HG03354 (cell line): Measurements from ENCODE around the gene PSMC3IP.
A peak's percentile ranks its signal among the peaks of the same experiment; 100 is the strongest.
"Not testable (repeated sequence)": the region's sequence is repeated elsewhere in the genome, so short reads cannot be mapped to it uniquely, and the experiment has no call there.

Experiments
- ATAC-seq: cut with Tn5 transposase; IDR thresholded peaks from one replicate; pipeline ENCODE4 v1.9.1; 2021; ENCODE audit warnings: mild to moderate bottlenecking; ENCODE audit not compliant: unreplicated experiment, poor library complexity, severe bottlenecking

PSMC3IP gene

GRCh38 chr17:42563143-42563509 lies 14.4 kb downstream of the PSMC3IP start:
- ATAC-seq = no peak

DNA sequence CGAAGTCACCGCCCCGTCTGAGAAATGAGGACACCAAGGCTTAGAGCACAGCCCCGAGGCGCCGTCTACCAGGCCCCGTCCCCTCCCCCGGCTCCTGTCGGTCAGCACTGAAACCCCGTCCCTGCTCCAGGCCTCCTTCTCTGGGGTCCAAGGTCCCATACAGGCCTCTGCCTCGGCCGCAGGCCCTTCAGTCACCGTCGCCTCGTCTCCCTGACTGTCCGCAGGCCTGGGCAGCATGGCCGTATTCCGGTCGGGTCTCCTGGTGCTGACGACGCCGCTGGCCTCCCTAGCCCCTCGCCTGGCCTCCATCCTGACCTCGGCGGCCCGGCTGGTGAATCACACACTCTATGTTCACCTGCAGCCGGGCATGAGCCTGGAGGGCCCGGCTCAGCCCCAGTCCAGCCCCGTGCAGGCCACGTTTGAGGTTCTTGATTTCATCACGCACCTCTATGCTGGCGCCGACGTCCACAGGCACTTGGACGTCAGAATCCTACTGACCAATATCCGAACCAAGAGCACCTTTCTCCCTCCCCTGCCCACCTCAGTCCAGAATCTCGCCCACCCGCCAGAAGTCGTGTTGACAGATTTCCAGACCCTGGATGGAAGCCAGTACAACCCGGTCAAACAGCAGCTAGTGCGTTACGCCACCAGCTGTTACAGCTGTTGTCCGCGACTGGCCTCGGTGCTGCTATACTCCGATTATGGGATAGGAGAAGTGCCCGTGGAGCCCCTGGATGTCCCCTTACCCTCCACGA lies 15.0 kb downstream of the PSMC3IP start:
- ATAC-seq = no peak

DNA sequence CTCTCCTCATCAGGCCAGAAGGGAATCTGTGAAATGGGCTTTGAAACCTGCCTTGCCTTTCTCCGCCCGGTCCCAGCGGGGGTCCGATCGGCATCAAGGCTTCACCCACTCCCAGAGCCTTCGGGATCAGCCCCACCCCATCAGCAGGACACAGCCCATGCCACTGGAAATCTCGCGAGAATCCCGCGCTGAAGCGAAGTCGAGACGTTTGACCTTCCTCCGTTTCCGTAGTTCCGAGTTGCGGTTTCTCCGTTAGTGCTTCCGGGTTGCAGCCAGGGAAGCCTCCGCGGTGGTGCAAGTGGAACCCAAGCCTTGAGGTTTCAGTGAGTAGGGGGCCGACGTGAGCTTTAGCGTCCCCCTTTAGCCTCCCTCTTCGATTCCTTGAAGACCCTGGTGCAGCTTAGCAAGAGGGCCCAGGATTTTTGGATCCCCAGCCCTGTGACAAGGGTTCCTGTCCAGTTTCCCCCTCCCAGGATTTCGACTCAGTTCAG lies 15.6 kb downstream of the PSMC3IP start, which contains the start of gene COASY:
Gene COASY (plus strand): TSS at position 252 of the 491 bp plus-strand sequence. CDS start 475 bp downstream, outside the sequence.
- ATAC-seq = peak; percentile 52

DNA sequence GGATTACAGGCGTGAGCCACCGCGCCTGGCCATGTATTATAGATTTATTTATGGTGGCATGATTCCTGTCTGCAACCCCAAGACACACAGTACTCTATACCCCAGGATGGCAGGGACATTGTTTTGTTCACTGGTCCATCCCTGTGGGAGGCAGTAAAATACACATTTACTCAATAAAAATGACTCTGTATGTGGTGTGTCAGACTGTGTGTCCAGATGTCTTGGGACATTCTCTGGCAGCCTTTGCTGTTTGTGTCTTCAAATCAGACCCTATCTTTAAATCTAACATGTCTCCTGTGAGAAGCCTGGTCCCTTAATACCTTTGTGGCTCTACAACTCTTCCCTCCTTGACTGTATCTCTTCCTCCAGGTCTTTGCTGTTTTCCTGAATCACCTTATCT lies 17.3 kb downstream of the PSMC3IP start:
- ATAC-seq = no peak

- ATAC-seq = no peak
These were observed 18.5 kb downstream of the PSMC3IP start for GRCh38 chr17:42559075-42559474.

GRCh38 chr17:42555961-42556617 lies 21.4 kb downstream of the PSMC3IP start:
- not testable (repeated sequence) for ATAC-seq

DNA sequence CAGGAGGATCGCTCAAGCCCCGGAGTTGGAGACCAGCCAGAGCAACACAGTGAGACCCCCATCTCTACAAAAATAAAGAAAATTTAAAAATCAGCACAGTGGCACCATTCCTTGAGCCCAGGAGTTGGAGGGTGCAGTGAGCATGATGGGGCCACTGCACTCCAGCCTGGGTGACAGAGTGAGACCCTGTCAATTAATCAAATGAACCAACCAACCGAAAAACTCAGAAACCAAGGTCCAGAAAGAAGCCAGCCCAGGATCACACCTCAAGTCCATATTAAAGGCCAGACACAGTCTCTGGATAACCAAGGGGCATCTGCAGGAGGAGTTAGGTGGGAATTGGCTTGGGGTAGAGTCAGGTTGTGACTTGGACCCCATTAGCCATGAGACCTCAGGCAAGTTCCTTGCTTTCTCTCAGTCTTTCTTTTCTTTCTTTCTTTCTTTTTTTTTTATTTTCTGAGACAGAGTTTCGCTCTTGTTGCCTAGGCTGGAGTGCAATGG lies 22.4 kb downstream of the PSMC3IP start:
- peak; percentile 11 for ATAC-seq

GRCh38 chr17:42554250-42555121 lies 23.0 kb downstream of the PSMC3IP start:
- peak; percentile 83 for ATAC-seq

GRCh38 chr17:42553866-42554249 lies 23.7 kb downstream of the PSMC3IP start:
- ATAC-seq = no peak

DNA sequence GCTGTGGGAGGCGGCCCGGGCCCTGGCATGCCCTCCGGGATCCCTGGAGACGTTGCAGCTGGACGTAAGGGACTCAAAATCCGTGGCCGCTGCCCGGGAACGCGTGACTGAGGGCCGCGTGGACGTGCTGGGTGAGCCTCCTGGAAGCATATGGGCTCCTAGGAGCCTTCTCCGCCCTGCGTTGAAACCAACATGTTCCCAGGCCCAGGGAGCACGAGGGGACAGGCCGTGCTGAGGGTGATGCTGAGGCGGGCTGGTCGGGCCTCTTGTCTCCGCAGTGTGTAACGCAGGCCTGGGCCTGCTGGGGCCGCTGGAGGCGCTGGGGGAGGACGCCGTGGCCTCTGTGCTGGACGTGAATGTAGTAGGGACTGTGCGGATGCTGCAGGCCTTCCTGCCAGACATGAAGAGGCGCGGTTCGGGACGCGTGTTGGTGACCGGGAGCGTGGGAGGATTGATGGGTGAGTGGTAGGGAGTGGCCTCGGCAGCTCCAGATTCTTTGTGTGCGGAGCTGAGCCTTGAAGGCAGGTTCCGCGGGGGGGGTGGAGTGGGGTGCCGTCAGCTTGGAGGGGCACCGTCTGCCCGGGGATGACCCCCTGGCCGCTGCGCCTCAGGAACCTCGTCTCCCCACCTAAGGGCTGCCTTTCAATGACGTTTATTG lies 24.2 kb downstream of the PSMC3IP start:
- no peak for ATAC-seq

- ATAC-seq = not testable (repeated sequence)
These were observed 24.8 kb downstream of the PSMC3IP start, which contains the start of gene HSD17B1 for GRCh38 chr17:42552736-42553135. Gene HSD17B1, plus strand, starts transcription at chr17:42552923. Its CDS starts 11 bp downstream, at chr17:42552934.

GRCh38 chr17:42548993-42549755 lies 28.4 kb downstream of the PSMC3IP start:
- ATAC-seq = no peak

DNA sequence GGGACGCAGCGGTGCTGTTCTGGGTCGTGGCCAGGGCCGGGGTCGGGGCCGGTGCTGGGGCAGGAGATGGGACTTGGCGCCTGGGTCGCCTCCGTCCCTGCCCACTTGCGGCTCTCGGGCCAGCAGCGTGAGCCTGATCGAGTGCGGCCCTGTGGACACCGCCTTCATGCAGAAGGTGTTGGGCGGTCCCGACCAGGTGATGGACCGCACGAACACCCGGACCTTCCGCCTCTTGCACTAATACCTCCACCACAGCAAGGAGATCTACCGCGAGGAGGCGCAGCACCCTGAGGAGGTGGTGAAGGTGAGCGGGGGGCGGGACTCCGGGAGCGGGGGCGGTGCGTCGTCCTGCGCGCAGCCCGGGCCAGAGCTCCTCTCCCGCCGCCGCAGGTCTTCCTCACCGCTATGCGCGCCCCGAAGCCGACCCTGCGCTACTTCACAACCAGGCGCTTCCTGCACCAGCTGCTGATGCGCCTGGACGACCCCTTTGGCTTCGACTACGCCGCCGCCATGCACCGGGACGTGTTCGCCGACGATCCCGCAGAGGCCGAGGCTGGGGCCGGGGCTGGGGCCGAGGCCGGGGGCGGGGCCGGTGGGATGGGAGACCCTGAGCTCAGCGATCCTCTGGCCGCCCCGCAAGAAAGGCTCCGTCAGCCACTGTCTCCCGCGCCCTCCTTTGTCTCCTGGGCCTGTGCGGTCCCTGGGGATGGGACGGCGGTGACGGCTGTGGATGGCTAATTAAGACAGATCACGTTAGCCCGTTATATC lies 29.3 kb downstream of the PSMC3IP start:
- peak; percentile 71 for ATAC-seq

GRCh38 chr17:42547698-42548069 lies 29.8 kb downstream of the PSMC3IP start:
- no peak for ATAC-seq

GRCh38 chr17:42547001-42547461 lies 30.5 kb downstream of the PSMC3IP start:
- no peak for ATAC-seq

GRCh38 chr17:42545755-42546505 lies 31.6 kb downstream of the PSMC3IP start:
- ATAC-seq = not testable (repeated sequence)

DNA sequence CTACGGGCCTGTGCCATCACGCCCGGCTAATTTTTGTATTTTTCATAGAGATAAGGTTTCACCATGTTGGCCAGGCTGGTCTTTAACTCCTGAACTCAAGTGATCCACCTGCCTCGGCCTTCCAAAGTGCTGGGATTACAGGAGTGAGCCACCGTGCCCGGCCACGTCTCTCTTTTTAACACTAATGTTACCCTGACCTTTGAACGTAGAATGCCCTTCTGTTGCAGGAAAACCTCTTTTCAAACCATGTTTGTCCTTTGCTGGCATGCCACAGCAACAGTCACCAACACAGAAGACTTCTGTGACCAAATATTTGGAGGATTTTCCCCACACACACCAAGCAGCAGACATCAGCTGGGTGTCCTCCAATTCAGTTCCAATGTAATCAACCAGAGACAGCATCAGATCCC lies 32.6 kb downstream of the PSMC3IP start:
- no peak for ATAC-seq
